DMS53 (cell line): ENCODE data around the gene SF3A1.

Source experiments
- DNase-seq: peaks from one replicate; lab custom pipeline; 2025; lab: John Stamatoyannopoulos, UW

Gene SF3A1

DNA sequence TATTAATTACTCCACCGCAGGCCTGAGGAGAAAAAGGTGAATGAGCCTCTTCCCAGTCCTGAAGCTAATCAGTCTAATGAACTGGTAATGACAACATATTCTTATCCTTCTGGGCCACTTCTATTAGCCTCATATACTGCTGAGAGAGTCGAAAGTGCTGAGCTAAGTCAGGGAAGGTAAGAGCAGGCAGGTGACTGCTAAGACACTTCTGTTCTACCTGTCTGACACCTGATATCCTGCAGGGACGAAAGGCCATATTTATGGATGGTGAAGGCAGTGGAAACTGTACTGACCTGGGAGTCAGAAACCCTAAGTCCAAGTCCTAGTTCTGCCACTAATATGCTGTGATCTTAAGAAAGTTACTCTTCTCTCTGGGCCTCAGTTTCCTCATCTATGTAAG is 33.4 kb downstream of the SF3A1 start:
- no peak for DNase-seq

DNA sequence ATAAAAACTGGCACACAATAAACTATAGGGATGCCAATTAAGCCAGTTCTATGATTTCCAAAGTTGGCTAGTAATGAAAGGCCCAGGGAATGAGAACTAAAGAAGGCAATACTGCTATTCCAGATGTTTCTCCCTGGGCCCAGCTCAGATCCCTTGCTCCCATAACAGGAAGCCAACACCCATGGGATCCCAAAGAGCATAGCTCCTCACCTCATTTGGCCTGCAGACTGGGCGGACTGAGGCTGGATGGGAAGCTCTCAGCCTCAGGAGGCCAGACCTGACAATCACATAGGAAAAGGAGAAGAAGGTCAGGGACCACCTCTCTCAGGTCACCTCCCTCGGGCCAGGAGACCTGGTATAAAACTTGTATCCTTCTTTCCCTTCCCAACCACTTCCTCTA is 35.2 kb downstream of the SF3A1 start:
- DNase-seq, result no peak

DNA sequence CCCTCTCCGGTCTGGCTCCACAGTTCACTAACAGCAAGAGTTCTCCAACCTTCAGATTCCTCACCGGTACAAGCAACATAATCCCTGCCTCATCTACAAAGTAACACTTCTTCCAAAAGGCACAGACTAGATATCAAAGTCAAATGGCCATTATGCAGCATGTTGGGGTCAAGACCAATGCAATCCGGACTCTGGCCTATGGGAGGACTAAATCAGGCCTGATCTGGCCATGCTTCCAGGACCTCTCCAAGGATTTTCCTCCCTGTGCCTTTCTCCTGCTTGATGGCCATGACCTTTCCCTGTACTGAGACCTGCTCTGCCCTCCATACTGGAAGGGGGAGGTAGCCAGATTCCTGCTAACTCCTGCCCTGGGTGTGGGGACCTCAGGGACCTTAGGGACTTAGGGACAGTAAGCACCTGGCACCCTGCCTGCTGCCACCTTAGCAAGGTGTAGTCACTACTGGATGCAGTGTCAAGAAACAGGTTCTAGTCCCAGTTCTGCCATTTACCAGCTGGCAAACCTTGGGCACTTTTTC is 36.6 kb downstream of the SF3A1 start:
- no peak for DNase-seq

DNA sequence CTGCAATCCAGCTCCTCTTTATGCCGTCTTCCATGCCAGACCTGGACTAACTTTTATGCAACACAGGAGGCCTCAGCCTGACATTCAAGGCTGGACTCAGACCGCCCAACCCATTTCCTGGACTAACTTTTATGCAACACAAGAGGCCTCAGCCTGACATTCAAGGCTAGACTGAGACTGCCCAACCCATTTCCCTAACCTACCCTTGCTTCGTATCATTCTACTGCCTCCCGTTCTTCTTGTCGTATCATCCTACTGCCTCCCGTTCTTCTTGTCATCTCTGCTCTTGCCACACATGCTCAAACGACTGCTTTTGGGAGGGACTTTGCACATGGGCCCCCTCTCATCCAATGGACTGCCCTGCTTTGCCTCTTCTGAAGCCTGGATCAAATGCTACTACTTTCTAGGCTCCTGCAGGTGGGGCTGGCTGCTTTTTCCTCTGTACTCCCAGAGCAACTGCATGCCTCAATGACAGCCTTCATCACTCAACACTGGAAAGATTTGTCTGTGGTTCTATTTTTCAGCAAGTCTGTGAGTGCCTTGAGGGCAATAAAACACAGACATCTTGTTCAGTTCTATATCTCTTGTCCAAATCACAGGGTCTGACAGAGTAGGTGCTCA is 37.8 kb downstream of the SF3A1 start:
- DNase-seq, result no peak

DNA sequence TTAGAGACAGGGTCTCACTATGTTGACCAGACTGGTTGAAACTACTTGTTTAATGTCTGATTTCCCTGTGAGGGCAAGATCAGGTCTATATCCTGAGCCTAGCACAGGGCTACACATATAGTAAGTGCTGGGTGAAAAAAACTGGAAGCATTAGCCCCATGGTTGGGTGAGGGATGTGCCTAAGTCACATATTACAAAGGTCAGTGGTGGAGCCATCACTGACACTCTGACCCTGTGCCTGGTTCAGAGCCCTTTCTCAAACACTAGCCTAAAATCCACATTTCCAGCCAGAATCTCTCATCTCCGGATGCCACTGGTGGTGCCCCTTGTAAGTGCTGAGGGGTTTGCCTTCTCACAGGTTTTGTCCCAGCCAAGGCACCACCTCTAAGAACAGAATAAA is 38.9 kb downstream of the SF3A1 start:
- no peak for DNase-seq

DNA sequence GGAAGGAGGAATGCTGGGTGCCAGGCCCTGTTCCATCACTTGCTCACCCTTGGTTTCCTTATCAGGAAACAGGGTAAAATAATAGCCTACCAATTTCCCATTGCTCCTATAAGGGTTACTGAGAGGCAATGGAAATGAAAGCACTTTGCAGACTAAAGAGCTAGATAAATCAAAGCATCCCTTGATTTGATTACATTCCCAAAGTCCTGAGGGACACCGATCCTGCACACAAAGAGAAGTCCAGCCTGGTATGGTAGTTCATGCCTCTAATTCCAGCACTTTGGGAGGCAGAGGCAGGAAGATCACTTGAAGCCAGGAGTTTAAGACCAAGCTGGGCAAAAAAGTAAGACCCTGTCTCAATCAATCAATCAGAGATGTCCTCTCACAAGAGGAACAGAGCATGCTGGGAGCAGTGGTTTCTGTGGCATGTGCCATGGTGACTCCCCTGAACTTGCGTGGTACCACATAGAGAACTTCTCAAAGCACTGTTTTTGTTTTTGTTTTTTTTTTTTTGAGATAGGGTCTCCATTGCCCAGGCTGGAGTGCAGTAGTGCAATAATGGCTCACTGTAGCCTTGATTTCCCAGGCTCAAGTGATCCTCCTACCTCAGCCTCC is 40.6 kb downstream of the SF3A1 start:
- DNase-seq, result no peak

DNA sequence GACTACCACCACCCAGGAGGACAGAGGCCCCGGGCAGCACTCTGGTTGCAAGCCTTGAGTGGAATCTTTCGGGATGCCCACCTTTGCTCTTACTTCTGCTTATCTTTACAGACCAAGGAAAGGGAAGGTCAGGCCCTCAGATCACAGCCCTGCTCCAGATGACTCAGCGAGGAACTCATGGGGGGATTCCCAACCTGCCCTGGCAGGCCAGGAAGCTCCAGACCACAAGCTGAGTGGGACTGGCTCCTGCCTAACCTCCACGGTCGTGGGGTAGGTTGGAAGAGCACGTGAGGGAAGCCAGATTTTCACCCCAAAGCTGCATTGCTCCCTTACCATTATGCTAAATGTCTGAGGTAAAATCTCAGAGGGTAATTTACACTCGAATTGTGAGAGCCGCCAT is 41.8 kb downstream of the SF3A1 start:
- no peak for DNase-seq

DNA sequence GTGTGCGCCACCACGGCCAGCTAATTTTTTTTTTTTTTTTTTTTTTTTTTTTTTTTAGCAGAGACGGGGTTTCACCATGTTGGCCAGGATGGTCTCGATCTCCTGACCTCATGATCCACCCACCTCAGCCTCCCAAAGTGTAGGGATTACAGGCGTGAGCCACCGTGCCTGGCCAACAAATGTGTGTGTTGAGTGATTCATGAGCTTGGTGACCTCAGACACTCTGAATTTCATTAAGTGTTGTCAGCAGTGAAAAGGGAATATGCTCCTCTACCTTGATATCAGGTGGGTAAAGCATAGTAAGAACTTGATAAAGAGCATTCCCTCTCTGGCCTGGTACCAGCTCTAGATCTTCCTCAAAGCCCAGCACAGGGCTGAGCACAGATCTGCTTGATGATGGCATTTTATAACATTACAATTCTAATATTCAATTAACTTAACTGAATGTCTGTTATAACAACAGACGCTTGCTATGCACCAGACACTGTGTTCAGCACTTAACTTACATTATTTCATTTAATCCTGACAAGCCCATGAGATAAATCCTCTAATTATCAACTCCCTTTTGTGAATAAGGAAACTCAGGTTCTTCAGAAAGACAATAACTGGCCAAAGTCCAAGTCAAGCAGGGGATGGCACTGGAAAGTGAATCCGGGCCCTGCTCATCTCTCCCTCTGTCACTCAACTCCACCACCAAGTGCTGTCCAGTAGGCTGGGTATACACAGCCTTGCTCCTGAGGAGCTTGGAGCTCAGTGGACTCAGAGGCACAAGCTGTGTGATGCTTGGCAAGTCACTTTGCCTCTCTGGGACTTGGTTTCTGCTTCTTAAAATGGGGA is 42.9 kb downstream of the SF3A1 start:
- no peak for DNase-seq

DNA sequence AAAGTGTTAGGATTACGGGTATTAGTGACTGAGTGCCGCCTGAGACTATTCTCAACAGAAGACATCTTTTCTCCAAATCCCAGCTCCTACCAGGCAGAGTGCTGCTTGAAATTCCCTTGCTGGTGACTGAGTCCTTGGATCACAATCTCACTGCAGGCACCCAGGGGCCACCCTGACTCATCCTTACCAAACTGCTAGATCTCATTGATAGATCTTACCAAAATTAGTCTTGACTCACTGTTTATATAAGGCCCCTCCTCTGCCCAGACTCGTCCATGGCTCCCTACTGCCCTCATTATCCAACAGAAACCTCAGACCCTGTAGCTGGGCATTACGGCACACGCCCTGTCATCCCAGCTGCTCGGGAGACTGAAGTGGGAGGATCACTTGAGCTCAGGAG is 44.6 kb downstream of the SF3A1 start:
- no peak for DNase-seq

DNA sequence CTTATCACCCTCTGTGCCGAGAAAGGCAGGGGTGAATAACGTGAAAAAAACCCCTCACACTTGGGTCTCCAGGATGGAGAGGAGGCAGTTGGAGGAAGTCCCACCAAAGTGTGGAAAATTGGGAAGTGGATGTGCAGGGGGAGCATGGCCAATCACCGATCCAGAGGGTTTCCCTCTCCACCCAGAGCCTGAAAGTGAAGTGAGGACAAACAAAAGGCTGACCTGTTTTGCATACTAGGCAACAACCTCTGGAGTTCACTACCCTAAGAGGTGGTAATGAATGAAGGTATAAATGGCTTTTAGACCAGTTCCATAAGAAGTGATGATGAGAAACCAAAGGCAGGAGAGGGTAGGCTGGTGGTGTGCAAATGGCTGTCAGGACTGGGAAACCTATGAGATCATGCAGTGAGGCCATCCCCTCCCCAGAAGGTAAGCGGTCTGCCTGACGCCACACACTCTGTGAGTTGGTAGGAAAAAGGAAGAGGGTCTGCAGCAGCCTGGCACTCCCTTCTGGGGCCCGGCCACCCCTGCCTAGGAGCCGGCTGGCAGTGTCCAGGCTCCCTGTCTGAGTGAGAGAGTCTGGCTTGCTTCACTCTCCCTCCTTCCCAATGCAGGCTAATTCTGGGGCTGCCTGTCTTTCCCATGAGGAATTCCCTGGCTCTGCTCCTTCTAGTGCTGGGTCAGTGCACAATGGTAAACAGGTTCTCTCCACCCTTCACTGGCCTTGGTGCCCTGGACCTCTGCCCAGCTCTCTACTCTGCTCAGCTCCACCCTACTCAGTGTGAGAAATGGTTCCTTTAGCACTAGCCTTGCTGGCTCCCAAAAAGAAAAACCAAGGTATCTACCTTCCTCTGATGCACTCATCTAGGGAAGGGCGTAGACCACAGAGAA is 45.6 kb downstream of the SF3A1 start:
- DNase-seq, result no peak

DNA sequence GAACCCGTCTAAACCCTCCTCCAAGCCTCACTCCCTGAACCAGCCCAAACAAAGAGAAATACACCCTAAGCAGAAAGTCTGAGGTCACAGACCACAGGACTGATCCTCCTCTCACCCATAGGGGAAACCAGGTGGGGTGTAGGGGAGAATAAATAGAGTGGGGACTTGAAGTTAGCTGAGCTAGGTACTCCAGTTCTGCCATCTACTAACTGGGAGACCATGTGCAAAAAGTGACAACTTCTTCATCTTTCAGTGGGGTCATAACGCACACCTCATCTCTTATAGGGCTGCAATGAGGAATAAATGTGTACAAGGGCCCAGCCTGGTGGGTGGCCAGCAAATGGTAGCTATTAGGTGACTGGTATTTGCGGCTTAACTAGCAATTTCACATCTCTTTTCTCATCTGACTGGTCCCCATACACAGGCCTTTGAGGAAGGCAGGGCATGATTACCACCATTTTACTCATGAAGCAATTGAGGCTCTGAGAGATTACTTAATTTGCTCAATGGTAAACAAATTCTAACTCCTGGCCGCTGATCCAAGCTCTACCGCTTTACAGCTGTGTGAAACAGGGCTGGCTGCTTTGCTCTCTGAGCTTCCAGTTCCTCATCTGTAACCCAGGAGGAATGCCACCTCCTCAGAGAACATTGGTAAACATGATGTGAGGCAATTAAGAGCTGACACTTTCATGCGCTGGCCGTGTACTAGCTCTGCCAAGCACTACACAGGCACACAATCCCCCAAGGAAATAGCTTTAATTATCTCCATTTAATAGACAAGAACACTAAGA is 46.5 kb downstream of the SF3A1 start:
- DNase-seq, result no peak

DNA sequence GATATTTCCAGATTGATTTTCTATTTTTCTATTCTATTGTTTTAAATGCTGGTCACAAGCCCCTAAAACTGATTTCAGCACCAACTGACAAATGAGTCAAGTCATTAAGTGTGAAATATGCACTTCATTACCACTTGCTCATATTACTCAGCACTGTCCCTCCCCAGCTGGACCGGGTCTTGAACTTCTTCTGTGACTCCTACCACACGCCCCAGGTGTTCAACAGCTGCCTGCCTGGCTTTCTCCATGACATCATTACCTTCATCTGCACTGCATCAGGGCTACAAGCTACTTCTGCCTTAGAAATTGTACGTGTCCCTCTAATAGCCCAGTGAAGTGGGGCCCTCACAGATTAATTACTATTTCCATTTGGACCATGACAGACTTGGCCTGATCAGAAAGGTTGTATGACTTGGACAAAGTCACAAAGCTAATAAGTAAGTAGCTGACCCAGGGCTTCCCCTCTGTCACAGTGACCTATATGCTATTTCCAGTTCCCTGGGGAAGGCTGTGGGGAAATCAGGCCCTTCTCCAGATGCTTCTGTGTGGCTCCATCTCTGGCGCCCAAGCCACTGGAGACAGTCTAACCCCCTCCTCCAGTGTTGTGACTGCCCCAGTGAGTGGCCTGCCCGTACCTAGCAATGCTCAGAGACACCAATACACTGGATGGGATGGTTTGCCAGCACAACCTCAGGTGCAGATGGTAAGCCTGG is 48.0 kb downstream of the SF3A1 start:
- no peak for DNase-seq

DNA sequence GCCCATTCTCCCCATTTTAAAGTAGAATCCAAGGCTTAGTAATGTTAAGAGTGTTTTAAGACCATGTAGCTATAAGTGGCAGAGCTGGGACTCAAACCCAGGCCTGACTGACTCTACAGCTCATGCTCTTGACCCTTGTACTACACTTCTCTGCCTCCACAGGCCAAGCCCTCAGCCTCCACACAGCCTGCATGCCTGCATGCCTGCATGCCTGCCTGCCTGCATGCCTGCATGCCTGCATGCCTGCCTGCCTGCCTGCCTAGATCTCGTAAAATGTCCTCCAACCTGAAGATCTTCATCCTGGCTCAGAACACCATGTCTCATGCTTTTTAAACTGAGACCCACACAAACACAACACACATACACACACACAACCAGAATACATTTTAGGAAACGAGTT is 48.6 kb downstream of the SF3A1 start:
- no peak for DNase-seq

DNA sequence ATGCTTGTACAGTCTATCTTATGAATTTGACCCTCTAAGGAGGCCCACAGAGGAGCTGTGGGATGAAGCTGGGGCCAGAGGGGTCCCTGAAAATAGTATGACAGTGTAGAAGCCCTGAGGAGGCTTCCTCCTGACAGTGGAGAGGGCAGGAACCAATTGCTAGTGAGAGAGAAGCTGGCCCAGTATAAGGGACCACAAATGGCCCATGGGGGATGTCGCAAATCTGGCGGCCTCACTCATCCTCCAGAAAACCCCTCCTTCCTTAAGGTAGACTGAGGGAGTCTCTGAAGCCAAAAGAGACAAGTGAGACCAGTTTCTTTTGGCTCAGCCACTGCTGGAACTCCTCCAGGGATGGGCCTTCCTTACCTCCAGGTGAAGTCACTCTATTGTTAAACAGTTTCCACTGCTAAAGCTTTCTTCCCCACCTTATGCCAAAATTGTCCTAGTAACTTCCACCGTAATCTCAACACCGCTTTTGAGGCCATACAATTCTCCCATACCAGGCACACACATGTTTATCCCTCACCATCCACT is 49.6 kb downstream of the SF3A1 start:
- no peak for DNase-seq

DNA sequence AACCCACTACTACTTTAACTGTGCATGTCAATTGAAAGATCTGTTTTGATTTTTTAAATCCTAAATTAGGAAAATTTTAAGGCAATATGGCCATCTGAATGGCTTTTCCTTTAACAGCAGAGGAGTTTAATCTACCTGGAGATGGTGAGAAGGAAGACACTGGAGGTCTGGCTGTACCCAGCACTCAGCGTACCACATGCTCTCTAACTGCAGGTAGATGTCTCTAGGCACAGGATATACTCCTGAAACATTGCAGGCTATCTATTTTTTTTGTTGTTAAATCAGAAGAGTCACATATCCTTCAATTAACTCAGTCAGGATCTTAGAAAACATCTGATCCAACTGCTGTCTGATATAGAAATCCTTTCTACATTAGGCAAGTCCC is 50.1 kb downstream of the SF3A1 start:
- DNase-seq, result no peak

DNA sequence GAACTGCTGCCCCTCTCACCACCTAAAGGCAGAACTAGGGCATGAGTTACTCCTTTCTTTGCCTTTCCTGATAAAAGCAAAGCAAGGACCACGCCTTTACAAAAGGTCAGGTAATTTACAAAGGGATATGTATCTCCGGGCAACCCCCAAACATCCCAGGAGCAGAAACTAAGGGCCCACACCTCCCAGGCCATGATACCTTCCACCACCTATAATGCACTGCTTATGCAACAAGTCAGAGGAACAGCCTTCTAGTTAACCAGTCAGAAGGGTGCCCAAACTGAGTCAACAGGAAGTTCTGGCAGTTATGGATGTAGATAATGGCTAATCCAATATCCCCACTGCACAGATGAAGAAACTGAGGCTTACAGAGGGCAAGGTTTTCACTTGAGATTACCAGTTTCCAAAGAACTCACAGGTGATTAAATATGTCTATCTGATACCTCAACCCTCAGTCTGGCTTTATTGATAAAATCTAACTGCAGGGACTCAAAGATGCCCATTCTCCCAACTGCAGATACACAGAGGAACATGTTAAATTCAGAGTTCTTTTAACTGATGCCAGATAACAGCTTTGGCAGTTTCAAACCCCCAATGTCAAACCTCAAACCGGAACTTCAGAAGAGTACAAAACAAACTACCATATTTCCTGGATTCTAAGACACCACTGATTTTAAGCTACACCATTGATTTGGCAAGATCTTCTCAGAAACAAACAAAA is 50.6 kb downstream of the SF3A1 start:
- DNase-seq, result no peak

DNA sequence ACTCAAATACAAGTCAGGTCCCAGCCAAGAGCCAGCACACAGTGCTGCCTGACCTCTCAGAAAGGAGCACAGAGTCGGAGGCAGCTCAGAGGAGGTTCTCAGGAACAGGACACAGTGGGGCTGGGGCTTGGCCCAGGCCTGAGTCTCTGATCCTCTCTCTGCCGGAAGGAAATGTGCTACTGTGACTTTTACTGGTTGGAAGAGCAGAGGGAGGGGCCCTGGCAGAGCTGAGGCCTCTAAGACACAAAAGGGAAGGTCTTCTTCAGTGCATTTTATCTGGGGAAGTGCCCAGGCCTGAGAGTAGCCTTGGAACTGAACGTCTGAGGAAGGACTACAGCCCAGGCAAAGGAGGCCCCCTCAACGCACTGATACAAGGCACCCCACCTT is 51.2 kb downstream of the SF3A1 start:
- DNase-seq, result no peak

DNA sequence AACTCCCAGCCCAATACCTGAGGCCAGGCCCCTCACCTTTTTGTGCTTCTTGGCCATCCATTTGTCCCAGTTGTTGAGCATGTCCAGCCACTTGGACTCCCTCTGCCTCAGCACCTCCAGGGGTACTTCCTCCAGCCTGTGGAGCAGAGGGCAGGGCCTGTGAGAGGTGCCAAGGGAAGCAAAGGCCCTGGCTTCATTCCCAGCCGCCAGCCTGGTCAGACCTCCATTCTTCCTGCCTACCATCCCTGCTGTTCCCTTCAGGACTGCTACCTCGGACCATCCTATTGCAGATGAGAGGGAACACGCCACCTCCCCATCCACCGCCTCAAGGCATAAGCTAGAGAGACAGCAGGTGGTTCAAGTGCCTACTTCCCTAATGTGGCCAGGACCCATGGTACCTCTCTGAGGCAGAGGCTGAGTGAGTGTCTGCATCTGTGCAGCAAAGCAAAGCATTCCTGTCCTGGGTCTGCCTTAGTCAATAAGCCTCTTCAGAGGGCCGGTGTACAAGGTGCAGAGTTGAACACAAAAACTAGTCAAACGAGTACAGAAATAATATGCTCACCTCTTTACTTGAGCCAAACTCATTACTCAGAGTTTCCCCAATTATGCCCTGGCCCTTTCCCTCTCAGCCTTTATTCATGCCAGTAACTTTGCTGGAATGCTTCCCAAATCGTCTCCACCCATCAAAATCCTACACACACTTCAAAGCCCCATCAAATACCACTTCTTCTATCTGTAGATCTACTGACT is 52.0 kb downstream of the SF3A1 start:
- DNase-seq, result no peak

DNA sequence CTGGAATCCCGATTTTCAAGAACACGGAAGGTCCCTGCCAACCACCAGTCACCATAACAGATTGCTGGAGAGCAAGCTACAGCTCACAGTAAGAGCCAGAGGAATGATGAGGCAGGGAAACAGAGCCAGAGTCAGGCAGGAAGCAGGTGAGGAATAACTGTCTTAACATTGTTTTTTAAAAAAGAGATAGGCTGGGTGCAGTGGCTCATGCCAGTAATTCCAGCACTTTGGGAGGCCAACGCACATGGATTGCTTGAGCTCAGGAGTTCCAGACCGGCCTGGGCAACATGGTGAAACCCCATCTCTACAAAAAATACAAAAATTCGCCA is 53.9 kb downstream of the SF3A1 start:
- DNase-seq, result no peak
